KMS-11 (cell line): ENCODE data around the gene DRG1.
"Not testable (repeated sequence)": the region's sequence is repeated elsewhere in the genome, so short reads cannot be mapped to it uniquely, and the experiment has no call there.

Experiments
- H2AFZ ChIP-seq: fragments of 200-600 bp; sonication (generic); 2 replicates; pipeline ENCODE4 v1.6.1; 2016; ENCODE audit warnings: antibody characterized with exemption, mixed run types, low read depth
- H3K27ac ChIP-seq: fragments of 200-600 bp; sonication (generic); 2 replicates; pipeline ENCODE4 v1.6.1; 2016; ENCODE audit warnings: mild to moderate bottlenecking, mixed run types
- H3K27me3 ChIP-seq: fragments of 200-600 bp; sonication (generic); 2 replicates; pipeline ENCODE4 v1.6.1; 2017; ENCODE audit warnings: mild to moderate bottlenecking, low read depth, mixed run types, moderate library complexity; ENCODE audit not compliant: insufficient read depth
- H3K36me3 ChIP-seq: fragments of 200-600 bp; sonication (generic); 2 replicates; pipeline ENCODE4 v1.6.1; 2017; ENCODE audit warnings: mild to moderate bottlenecking, mixed run types; ENCODE audit not compliant: insufficient read depth
- H3K4me1 ChIP-seq: fragments of 200-600 bp; sonication (generic); 2 replicates; pipeline ENCODE4 v1.6.1; 2016; ENCODE audit warnings: mild to moderate bottlenecking, low read depth, mixed run types; ENCODE audit not compliant: poor library complexity, severe bottlenecking
- H3K4me2 ChIP-seq: fragments of 200-600 bp; sonication (generic); 2 replicates; pipeline ENCODE4 v1.7.0; 2016; ENCODE audit warnings: mild to moderate bottlenecking, mixed run types
- H3K4me3 ChIP-seq: fragments of 200-600 bp; sonication (generic); IDR thresholded peaks from 2 replicates; pipeline ENCODE4 v1.6.1; 2017; ENCODE audit warnings: low read depth, low read length, mixed read lengths; ENCODE audit not compliant: insufficient read depth
- H3K79me2 ChIP-seq: fragments of 200-600 bp; sonication (generic); 2 replicates; pipeline ENCODE4 v1.6.1; 2016; ENCODE audit warnings: low read depth, mixed run types; ENCODE audit not compliant: insufficient read depth
- H3K9ac ChIP-seq: fragments of 200-600 bp; sonication (generic); 2 replicates; pipeline ENCODE4 v1.6.1; 2016; ENCODE audit warnings: mild to moderate bottlenecking, mixed run types
- H4K20me1 ChIP-seq: fragments of 200-600 bp; sonication (generic); 2 replicates; pipeline ENCODE4 v1.6.1; 2016; ENCODE audit warnings: mild to moderate bottlenecking, mixed run types; ENCODE audit not compliant: insufficient read depth
- CTCF ChIP-seq: fragments of 200-600 bp; sonication (generic); conservative IDR thresholded peaks from 2 replicates; pipeline ENCODE4 v1.6.1; 2017; ENCODE audit warnings: low read depth, mild to moderate bottlenecking, antibody characterized with exemption, low read length, moderate library complexity, mixed read lengths

Gene DRG1

GRCh38 chr22:31477329-31477728 is 77.9 kb downstream of the DRG1 start:
- Histone ChIP-seq H2AFZ (no peak overlapping the region), H3K36me3 (no peaks in the 10 kb centered on the region), H3K4me2 (no peak overlapping the region), H4K20me1 (no peaks in the 10 kb centered on the region), H3K27me3 (no peaks in the 10 kb centered on the region), H3K79me2 (peaks cover 34% of the 10 kb centered on the region; the same call in 1 of the 2 replicates), H3K4me3 (no peak overlapping the region), H3K27ac (no peak overlapping the region), H3K4me1 (no peaks in the 10 kb centered on the region), H3K9ac (no peak overlapping the region)
- TF ChIP-seq CTCF: no peak

DNA sequence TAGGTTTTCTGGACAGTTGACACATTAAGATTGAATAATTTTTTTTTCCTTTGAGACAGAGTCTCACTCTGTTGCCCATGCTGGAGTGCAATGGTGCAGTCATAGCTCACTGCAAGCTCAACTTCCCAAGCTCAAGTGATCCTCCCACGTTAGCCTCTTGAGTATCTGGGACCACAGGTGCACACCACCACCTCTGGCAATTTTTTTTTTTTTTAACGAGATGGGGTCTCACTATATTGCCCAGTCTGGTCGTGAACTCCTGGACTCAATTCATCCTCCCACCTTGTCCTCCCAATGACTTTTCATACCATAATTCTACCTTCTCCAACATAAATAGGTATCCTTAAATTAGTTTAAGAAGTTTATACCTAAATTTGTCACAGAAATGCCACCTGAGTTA is 81.7 kb downstream of the DRG1 start:
- Histone ChIP-seq H3K4me3 (no peak overlapping the region), H3K36me3 (peaks cover 3% of the 10 kb centered on the region; the same call in 1 of the 2 replicates), H3K4me1 (no peaks in the 10 kb centered on the region), H3K27ac (no peak overlapping the region), H2AFZ (no peak overlapping the region), H4K20me1 (no peaks in the 10 kb centered on the region), H3K79me2 (peaks cover 45% of the 10 kb centered on the region), H3K9ac (no peak overlapping the region), H3K27me3 (no peaks in the 10 kb centered on the region), H3K4me2 (no peak overlapping the region)
- TF ChIP-seq CTCF: no peak

GRCh38 chr22:31482470-31482869 is 83.1 kb downstream of the DRG1 start:
- not testable (repeated sequence) for H3K4me2 ChIP-seq, H4K20me1 ChIP-seq, H3K36me3 ChIP-seq, H3K4me3 ChIP-seq, H2AFZ ChIP-seq, H3K4me1 ChIP-seq, H3K27ac ChIP-seq, H3K27me3 ChIP-seq, H3K9ac ChIP-seq
- H3K79me2 ChIP-seq: peaks cover 43% of the 10 kb centered on the region
